ENCODE measurements around the gene JADE1.
A peak's percentile ranks its signal among the peaks of the same experiment; 100 is the strongest.

Gene JADE1

DNA sequence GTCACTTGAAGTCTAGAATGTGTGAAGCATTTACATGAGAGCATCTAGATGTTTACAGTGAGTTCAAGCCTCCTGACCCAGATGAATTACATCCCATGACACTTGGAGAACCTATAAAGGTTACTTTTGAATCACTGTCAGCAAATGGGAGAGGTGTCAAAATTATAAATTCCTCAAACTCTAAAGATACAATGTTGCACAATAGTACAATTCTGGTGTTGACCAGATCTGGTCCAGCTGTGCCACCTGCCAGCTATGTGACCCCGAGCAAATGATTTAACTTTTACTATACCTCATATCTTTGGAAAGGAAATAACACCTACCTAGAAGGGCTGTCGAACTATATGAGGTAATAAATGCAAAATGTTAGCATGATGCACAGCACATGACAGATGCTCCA is 69.8 kb downstream of the JADE1 start:
- DNase-seq: no peak

GRCh38 chr4:128879971-128880370 is 70.5 kb downstream of the JADE1 start:
- DNase-seq: no peak

GRCh38 chr4:128880662-128881061 is 71.2 kb downstream of the JADE1 start:
- DNase-seq: no peak

GRCh38 chr4:128904821-128905220 is 95.3 kb downstream of the JADE1 start:
- no peak for DNase-seq

DNA sequence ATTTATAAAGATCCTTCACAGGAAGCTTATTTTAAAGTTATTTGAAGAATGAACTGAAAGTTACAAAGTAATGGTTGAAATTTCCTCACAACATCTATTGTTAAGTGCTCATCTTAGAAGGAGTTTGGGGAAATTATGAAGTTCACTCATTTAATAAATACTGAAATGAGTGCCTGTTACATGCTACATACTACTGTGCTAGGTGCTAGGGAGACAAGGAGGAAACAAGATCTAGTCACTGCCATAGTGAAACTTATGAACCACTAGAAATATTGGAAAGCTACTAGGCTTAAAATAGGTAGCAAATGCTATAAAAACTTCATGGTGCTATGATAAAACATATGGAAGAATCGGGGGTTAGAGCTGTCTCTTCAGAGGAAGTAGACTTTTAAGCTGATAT is 97.1 kb downstream of the JADE1 start:
- DNase-seq: no peak

DNA sequence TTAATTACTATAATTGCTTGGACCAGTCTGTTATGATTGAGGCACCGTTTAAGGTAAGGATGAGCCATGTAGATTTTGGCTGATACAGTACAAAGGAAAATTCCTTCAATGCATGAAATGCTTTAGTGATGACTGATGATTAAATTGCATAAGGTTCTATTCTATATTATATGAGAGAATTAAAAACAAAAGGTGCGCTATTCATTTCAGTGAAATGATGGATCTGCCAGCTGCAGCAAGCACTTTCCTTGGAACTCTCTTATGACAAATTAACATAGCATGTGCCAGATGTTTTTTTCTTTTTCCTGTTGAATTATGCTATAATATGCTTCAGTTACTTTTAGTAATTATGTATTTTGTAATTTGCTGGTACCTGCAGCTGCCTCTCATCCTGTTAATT is 98.5 kb downstream of the JADE1 start:
- no peak for DNase-seq

- no peak for DNase-seq
Observed at GRCh38 chr4:128908735-128909134, 99.2 kb downstream of the JADE1 start.

GRCh38 chr4:128913228-128913627 is 103.7 kb downstream of the JADE1 start:
- DNase-seq: no peak

GRCh38 chr4:128915544-128915943 is 106.0 kb downstream of the JADE1 start:
- DNase-seq: no peak

- DNase-seq: no peak
Observed at GRCh38 chr4:128916832-128917231, 107.3 kb downstream of the JADE1 start.

GRCh38 chr4:128917781-128918180 is 108.3 kb downstream of the JADE1 start:
- peak in 1 of 5 donors; percentile 43 for DNase-seq

GRCh38 chr4:128921954-128922353 is 112.5 kb downstream of the JADE1 start:
- no peak for DNase-seq

All from T-helper 1 cell (primary cell).